ENCODE data around the gene NXPH3. TPM values are rescaled to one million over a fixed set of nuclear protein-coding genes. Genes with fewer than 3 reads are reported as not detected.

The NXPH3 gene
- total RNA-seq, 1 donor from 2014 or later: 4.5 TPM

DNA sequence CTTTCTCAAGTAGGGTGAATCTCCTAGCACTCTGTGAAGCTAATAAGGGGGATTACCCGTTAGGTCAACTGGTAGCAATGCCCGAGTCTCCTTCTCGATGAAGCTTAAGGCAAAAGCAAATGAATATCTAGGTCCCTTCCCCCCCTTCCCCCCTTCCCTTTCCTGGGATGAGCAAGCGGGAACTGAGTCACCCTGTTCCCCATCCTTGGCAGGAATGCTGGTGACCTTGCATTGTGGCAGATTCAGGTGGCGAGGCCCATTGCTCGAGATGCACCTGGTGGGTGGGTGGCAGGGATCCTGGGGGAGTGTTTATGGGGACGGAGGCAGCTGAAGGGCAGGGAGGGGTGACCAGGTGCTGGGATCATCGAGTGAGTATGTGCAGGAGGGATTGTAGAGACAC, 7.1 kb downstream of the NXPH3 start:
- DNase-seq (ENCODE audit: missing footprints): peak; percentile 14

GRCh38 chr17:49583226-49583625, 7.6 kb downstream of the NXPH3 start:
- DNase-seq (ENCODE audit: missing footprints) (peak; percentile 56), ATAC-seq (no peak)
- intact Hi-C loops (cut with DNase I): no loop called here

More for the DNA sequence above, 7.1 kb downstream of the NXPH3 start:
- intact Hi-C loops (cut with DNase I): no loop called here
- ATAC-seq: no peak

DNA sequence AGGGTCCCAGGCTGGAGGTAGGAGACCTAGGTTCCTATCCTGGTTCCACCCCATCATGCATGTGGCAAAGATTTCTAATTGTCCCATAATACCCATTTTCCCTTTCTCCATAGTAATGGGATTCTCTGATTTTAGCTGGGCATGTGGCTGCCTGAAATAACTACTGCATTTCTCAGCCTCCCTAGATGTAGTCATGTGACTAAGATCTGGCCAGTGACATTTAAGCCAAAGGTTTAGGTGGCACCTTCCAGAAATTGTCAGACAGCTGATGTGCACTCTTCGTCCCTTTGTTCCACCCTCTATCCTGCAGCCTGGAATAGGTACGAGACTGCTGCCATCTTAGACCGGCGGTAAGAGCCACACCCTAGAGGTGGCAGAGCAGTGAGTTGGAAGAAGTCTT, 8.2 kb downstream of the NXPH3 start:
- DNase-seq (ENCODE audit: missing footprints) (no peak), ATAC-seq (no peak)
- intact Hi-C loops (cut with DNase I): no loop called here

GRCh38 chr17:49585422-49586027, 9.9 kb downstream of the NXPH3 start:
- DNase-seq (ENCODE audit: missing footprints) (no peak), ATAC-seq (no peak)
- intact Hi-C loops (cut with DNase I): no loop called here

DNA sequence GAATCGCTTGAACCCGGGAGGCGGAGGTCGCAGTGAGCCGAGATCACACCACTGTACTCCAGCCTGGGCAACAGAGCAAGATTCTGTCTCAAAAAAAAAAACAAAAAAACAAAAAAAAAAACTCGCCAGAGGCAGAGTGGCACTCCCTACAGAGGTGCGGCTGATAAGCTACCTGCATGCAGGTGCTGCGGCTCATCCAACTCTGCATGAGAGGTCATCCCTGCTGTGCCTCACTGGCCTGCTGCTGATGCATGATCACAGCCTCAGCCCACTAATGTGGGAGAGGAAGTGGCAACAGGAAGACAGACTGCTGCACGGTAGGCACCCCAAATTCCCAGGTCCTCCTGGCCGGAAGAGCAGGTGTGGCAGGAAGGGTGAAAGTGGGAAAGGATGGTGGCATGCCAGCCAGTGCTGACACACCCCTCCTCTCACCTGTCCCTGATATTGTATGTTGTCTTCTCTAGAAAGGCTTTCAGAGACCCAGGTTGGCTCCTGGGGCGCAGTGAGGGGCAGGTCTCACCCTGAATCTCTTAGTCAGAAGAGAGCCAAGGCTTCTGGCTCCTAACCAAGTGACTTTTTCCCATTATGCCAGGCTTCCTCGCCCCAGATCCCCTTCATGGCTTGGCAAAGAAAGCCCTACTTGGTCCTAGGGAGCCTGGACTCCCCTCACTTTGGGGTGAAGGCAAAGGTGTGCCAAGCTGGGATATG, 11.8 kb downstream of the NXPH3 start:
- ATAC-seq: no peak

GRCh38 chr17:49588312-49588711, 12.6 kb downstream of the NXPH3 start:
- intact Hi-C loops (cut with DNase I): no loop called here

More for the DNA sequence above, 11.8 kb downstream of the NXPH3 start:
- intact Hi-C loops (cut with DNase I): no loop called here
- DNase-seq (ENCODE audit: missing footprints): no peak

DNA sequence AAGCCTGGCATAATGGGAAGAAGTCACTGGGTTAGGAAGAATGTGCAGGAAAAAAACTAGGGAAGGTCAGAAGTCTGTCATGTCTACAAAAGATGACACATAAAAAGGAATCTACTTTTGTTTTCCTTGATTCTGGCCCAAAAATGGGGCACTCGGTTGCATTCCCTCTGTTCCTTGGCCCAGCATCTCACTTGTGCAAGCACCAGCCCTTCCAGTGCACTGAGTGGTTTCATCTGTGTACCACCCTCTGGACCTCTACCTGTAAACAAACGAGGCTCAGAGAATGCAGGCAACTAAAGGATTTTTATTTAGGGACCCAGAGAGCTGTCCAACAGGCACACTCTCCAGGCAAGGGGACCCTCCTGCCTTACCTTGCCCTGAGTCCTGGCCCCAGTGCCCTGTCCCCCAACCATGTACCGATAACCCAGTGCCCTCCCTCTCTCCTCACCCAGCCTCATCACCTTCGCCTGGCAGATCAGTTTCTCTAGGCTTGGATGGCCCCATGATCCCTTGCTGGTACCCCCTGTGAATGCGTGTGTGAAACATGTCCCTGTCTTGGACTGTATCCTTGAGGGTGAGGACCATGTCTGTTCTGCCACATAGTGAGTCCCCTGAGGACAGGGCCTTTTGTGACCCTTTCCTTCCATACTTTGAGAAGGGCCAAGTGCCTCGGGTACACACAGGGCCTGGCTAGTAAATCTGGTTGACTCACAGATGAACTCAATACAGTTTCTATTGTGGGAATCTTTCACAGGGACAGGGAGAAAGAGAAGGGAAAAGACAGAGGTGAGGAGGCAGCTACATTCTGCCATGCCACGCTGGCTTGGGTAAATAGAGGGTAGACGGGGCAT, 13.3 kb downstream of the NXPH3 start:
- ATAC-seq: no peak
- no peak for DNase-seq (ENCODE audit: missing footprints)
- intact Hi-C loops (cut with DNase I): no loop called here

More at GRCh38 chr17:49588312-49588711, 12.6 kb downstream of the NXPH3 start:
- no peak for ATAC-seq
- no peak for DNase-seq (ENCODE audit: missing footprints)

DNA sequence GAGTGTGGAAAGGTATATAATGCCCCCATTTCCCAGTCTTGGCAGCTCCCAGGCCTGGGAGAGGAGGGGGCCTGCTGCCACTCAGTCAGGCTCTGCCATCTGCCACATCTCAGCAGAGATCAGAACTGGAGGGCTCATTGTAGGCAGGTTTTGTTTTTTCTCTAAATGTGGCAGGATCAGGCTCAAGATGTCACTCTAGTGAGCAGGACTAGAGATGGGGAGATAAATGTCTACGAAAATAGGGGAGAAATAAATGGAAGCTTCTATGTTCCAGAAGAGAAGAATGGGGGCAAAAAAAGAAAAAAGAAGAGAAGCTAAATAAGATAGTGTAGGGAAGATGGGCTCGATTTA, 13.9 kb downstream of the NXPH3 start:
- intact Hi-C loops (cut with DNase I): no loop called here
- ATAC-seq (no peak), DNase-seq (ENCODE audit: missing footprints) (no peak)

- ATAC-seq (no peak), DNase-seq (ENCODE audit: missing footprints) (no peak)
- intact Hi-C loops (cut with DNase I): no loop called here
Measured at GRCh38 chr17:49590874-49591273, 15.2 kb downstream of the NXPH3 start.

GRCh38 chr17:49592263-49592662, 16.6 kb downstream of the NXPH3 start:
- ATAC-seq (no peak), DNase-seq (ENCODE audit: missing footprints) (no peak)
- intact Hi-C loops (cut with DNase I): no loop called here

DNA sequence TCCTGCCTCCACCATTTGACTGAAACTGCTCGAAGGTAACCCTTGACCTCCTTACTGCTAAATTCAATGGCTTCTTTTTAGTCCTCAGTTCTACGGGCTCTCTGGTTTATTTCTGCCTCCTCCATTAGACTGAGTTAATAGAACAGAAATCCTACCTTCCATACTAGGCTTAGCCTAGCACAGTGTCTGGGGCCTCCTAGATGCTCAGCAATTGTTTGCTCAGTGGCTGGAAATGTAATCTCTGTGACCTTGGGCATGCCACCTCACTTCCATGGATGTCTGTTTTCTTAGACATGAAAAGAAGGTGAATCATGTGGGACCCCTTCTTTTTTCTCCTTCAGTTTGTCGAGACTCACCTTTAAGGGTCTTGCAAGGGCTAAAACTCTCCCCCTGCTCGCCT, 19.7 kb downstream of the NXPH3 start:
- DNase-seq (ENCODE audit: missing footprints): no peak
- no peak for ATAC-seq
- intact Hi-C loops (cut with DNase I): no loop called here

DNA sequence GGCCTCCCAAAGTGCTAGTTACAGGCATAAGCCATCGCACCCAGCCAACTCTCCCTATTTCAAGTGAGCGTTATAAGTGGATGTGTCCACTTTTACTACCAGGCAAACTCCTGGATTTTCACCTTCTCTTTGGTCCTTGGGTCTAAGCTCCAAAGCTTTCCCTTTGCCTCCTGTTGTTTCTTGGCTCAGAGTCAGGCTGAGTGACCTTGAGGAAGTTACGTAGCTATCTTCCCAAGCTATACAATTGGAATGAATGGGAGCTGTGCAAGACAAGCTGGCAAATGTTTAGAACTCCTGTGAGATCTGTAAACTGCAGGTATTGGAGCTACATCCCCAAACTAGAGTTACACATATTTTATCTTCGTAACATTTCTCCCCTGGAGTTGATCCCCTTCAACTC, 20.3 kb downstream of the NXPH3 start:
- intact Hi-C loops (cut with DNase I): no loop called here
- ATAC-seq (no peak), DNase-seq (ENCODE audit: missing footprints) (no peak)

DNA sequence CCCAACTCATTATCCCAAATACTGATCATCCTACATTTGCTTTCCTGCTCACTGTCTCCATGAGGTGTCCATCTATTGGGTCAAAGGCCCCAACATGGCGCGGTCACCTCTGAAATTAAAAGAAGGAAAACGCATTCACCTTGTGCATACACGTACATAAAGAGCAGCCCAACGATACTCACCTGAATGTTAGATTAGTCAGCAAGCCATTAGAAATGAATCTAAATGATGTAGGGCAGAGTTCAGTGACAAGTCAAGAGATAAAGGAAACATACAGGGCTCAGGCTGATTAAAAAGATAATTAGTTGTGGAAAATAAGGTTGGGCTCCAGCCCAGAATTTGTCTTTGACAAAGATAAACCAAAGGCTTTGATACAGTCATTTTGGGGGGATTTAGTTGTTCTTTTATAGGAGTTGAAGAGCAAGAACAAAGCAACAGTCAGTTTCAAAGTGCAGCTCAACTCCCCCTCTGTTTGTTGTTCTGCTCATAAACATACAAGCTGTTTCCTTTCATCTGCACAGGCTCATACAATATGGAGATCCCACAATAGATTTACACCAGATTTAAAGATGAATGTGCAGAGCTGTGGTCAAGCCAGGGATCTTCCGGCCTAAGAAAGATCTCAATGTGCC, 21.1 kb downstream of the NXPH3 start:
- intact Hi-C loops (cut with DNase I): no loop called here
- ATAC-seq (no peak), DNase-seq (ENCODE audit: missing footprints) (no peak)

DNA sequence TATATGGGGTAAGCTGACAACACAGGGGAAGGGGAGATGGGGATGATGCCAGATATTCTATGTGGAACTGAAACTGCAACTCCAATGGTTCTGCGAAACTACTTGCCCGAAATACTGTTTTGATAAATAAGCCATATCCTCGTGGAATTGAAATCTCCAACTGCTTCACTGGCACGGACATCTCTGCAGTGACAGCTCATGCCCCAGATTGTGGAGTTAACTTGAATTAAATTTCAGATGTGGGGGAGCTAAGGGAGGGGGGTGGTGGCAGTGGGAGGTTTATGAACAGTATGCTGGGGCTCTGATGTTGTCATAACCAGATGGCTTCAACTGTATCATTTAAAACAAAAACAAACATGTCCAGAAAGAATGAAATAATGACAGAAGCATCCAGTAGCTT, 21.8 kb downstream of the NXPH3 start:
- intact Hi-C loops (cut with DNase I): no loop called here
- no peak for DNase-seq (ENCODE audit: missing footprints)
- no peak for ATAC-seq

DNA sequence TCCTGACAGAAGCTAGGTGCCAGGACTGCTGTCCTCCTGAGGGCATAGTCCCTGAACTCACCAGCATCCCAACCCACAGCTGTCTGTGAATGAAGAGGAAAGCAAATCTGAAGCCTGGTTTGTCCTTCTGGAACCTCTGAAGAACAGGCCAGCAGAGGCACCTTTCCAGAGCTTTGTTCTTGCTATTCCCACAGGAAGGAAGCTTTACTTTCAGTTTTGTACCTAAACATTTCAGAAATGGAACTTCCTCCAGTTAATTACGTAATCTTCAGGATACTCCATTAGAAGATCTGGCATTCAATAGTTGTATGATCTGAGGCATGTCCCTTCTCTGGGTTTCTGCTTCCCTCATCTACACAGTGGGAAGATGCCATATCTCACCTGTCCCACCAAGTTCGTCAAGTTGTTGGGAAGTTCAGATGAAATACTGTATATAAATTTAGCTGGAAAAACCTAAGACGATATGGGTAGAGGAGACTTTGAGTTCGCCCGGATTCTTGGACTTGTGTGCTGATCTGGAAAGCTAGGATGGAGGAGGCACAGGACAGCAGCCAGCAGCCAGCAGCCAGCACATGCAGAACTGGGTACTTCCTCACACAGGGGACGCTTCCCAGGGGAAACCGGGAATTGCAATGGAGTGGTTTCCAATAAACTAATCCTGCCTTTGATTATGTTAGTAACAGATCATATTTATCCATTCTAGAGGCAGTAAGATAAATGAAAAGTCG, 22.4 kb downstream of the NXPH3 start:
- DNase-seq (ENCODE audit: missing footprints) (no peak), ATAC-seq (no peak)
- intact Hi-C loops (cut with DNase I): no loop called here

DNA sequence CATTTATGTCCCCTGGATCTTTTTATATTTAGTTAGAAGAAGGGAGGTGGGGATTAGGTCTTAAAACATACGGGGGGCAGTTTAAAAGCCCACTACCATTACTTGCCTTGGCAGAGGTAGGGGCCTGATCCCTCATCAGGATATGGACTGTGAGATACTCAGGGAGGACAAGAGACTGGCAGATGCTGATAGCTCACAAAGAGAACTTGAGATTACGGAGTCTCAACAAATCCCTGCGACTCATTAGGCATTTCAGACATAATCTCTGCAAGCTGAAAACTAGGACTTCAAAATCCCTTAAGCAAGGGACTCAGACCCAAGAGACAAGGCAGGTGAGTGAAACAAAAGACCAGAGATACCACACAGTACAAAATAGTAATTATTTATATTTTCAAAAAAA, 23.2 kb downstream of the NXPH3 start:
- DNase-seq (ENCODE audit: missing footprints): no peak
- no peak for ATAC-seq
- intact Hi-C loops (cut with DNase I): no loop called here

DNA sequence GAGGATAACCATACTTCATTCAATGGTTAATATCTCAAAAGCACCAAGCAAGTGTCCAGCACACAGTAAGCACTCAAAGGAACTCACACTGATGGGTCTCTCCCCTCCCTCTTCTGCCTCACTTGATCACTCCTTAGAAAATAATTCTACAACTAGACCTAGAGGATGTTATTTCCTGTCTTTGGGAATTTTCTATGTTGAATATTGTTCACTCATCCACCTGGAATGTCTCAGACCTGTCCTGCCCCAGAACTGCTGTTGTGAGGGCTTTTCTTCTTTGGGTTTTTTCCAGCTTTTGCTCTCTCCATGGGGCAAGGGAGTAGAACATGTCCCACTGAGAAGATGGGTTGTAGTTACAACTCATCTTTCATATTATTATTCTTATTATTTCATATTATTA, 25.3 kb downstream of the NXPH3 start:
- intact Hi-C loops (cut with DNase I): no loop called here
- no peak for ATAC-seq

DNA sequence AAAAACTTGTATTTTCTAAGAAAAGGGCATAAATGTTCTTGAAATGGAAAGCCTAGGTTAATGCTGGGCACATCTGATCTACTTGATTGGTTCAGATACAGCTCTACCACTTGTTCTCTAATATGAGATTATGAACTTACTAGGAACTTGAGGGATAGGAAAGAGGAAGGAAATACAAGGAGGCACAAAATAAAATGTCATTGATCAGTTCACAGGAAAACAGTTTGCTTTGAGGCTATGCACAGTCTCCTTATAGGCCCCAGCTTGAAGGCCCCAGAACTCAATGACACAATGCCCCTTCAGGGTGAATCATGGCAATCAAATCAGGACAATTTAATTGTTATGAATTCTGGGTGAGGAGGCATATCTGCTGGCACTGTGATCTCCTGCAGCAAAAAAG, 27.1 kb downstream of the NXPH3 start:
- DNase-seq (ENCODE audit: missing footprints) (no peak), ATAC-seq (no peak)
- intact Hi-C loops (cut with DNase I): no loop called here

More for the DNA sequence above, 25.3 kb downstream of the NXPH3 start:
- no peak for DNase-seq (ENCODE audit: missing footprints)

GRCh38 chr17:49603238-49603637, 27.6 kb downstream of the NXPH3 start:
- ATAC-seq (peak; percentile 53), DNase-seq (ENCODE audit: missing footprints) (no peak)
- intact Hi-C loops (cut with DNase I): no loop called here
